GM23338 (cell line): Measurements from ENCODE around the gene DAGLA. TPM values are rescaled to one million over a fixed set of nuclear protein-coding genes. Genes with fewer than 3 reads are reported as not detected.
A peak's percentile ranks its signal among the peaks of the same experiment; 100 is the strongest.

ENCODE experiments used
- ATAC-seq: fragments of 200-7000 bp; cut with Tn5 transposase; 3 replicates; pipeline ENCODE4 v1.9.1; 2020
- DNase-seq: peaks from one replicate; pipeline ENCODE4 v3.0.0-alpha.2; 2015; ENCODE audit warnings: low spot score
- H2AFZ ChIP-seq: fragments of 200-600 bp; sonication (generic); 2 replicates; pipeline ENCODE4 v1.8.0; 2016; ENCODE audit warnings: antibody characterized with exemption, mild to moderate bottlenecking, moderate library complexity
- H3F3A ChIP-seq: fragments of 200-600 bp; sonication (generic); replicated peaks from 2 replicates; pipeline ENCODE4 v1.8.0; 2017; ENCODE audit warnings: antibody characterized with exemption, mixed run types, low read depth
- H3K27ac ChIP-seq: fragments of 200-600 bp; sonication (generic); 2 replicates; pipeline ENCODE4 v1.6.1; 2016; ENCODE audit warnings: low read depth
- H3K27me3 ChIP-seq: fragments of 200-600 bp; sonication (generic); 2 replicates; pipeline ENCODE4 v1.8.0; 2016; ENCODE audit warnings: mild to moderate bottlenecking, mixed run types, moderate library complexity; ENCODE audit not compliant: insufficient read depth
- H3K36me3 ChIP-seq: fragments of 200-600 bp; sonication (generic); 2 replicates; pipeline ENCODE4 v1.8.0; 2016; ENCODE audit warnings: mild to moderate bottlenecking; ENCODE audit not compliant: insufficient read depth
- H3K4me1 ChIP-seq: fragments of 200-600 bp; sonication (generic); 2 replicates; pipeline ENCODE4 v1.8.0; 2016; ENCODE audit warnings: mild to moderate bottlenecking, moderate library complexity; ENCODE audit not compliant: insufficient read depth
- H3K4me2 ChIP-seq: fragments of 200-600 bp; sonication (generic); 2 replicates; pipeline ENCODE4 v1.7.1; 2017; ENCODE audit warnings: mixed run types
- H3K4me3 ChIP-seq: fragments of 200-600 bp; sonication (generic); 2 replicates; pipeline ENCODE4 v1.6.1; 2016; ENCODE audit warnings: mixed run types
- H3K79me2 ChIP-seq: fragments of 200-600 bp; sonication (generic); replicated peaks from 2 replicates; pipeline ENCODE4 v1.8.0; 2017; ENCODE audit warnings: mild to moderate bottlenecking; ENCODE audit not compliant: insufficient read depth
- H3K9me2 ChIP-seq: fragments of 200-600 bp; sonication (generic); 2 replicates; pipeline ENCODE4 v1.8.0; 2017; ENCODE audit not compliant: insufficient read depth
- H4K20me1 ChIP-seq: fragments of 200-600 bp; sonication (generic); replicated peaks from 2 replicates; pipeline ENCODE4 v1.8.0; 2017; ENCODE audit warnings: mild to moderate bottlenecking; ENCODE audit not compliant: insufficient read depth
- H3K27ac Mint-ChIP-seq: 2 replicates; pipeline ENCODE4 v1.8.0; 2020; ENCODE audit warnings: inconsistent platforms, mild to moderate bottlenecking, moderate library complexity, mixed read lengths
- H3K27me3 Mint-ChIP-seq: 3 replicates; pipeline ENCODE4 v1.8.0; 2022; ENCODE audit warnings: low read depth, mild to moderate bottlenecking, moderate library complexity, mixed read lengths, inconsistent platforms; ENCODE audit not compliant: insufficient read depth, poor library complexity
- H3K36me3 Mint-ChIP-seq: 3 replicates; pipeline ENCODE4 v1.8.0; 2021; ENCODE audit warnings: low read depth, mild to moderate bottlenecking, inconsistent platforms, moderate library complexity, mixed read lengths
- H3K4me1 Mint-ChIP-seq: 3 replicates; pipeline ENCODE4 v1.8.0; 2020; ENCODE audit warnings: mild to moderate bottlenecking, inconsistent platforms, mixed read lengths
- H3K4me3 Mint-ChIP-seq: 3 replicates; pipeline ENCODE4 v1.8.0; 2021; ENCODE audit warnings: moderate library complexity, mild to moderate bottlenecking, inconsistent platforms, mixed read lengths
- H3K9me3 Mint-ChIP-seq: 3 replicates; pipeline ENCODE4 v1.8.0; 2020; ENCODE audit warnings: moderate library complexity, mild to moderate bottlenecking, inconsistent platforms, mixed read lengths
- CTCF ChIP-seq, 2 experiments: fragments of 200-600 bp in 1 of 2; sonication (generic) in 1 of 2; conservative IDR thresholded peaks; 2 replicates each; pipeline versions ENCODE4 v1.5.1 to v1.6.1; 2016 to 2017; ENCODE audit warnings: antibody characterized with exemption in 2 of 2, low read depth in 2 of 2, mild to moderate bottlenecking in 2 of 2, moderate library complexity in 1 of 2
- EZH2 ChIP-seq: fragments of 200-600 bp; sonication (generic); IDR thresholded peaks from one replicate; pipeline ENCODE4 v1.8.0; 2017; ENCODE audit warnings: antibody characterized with exemption, mild to moderate bottlenecking, low read depth; ENCODE audit not compliant: unreplicated experiment
- EZH2phosphoT487 ChIP-seq: fragments of 200-600 bp; sonication (generic); IDR thresholded peaks from one replicate; pipeline ENCODE4 v1.8.1; 2018; ENCODE audit warnings: antibody characterized with exemption; ENCODE audit not compliant: unreplicated experiment
- JUNB ChIP-seq: IDR thresholded peaks from one replicate; pipeline ENCODE4 v1.6.1; 2016; ENCODE audit warnings: antibody characterized with exemption; ENCODE audit not compliant: unreplicated experiment
- REST ChIP-seq: IDR thresholded peaks from one replicate; pipeline ENCODE4 v1.6.1; 2018; ENCODE audit warnings: antibody characterized with exemption; ENCODE audit not compliant: unreplicated experiment
- ZNF331 ChIP-seq: fragments of 250-450 bp; sonication (Bioruptor Pico); IDR thresholded peaks from 2 replicates; pipeline ENCODE4 v1.5.0; 2020; ENCODE audit warnings: low read depth, mild to moderate bottlenecking, moderate library complexity
- polyA plus RNA-seq: library from polyadenylated mRNA; unstranded; fragments of >200 nt; fragmentation: Nextera tagmentation; extraction: Ambion mirVana; gene quantifications from 2 replicates; pipeline ENCODE4 v1.2.1, GENCODE V29; 2016
- total RNA-seq: library from RNA; depleted of rRNA; stranded (reverse); fragments of >200 nt; shearing (Covaris generic); gene quantifications from 2 replicates; pipeline ENCODE4 v1.2.3, GENCODE V29; 2014

The DAGLA gene
- total and polyA plus RNA-seq, 2 experiments from 2014 or later: 0.55 to 2.5 TPM

GRCh38 chr11:61717286-61718033 lies 37.3 kb downstream of the DAGLA start (continued):
- TF ChIP-seq REST: no peak

- H3K4me1 ChIP-seq: peaks cover 22% of the 10 kb centered on the region; the same call in 1 of the 2 replicates
- H3F3A ChIP-seq: 0 out of 2 replicates have a peak, but pooled peaks cover 4% of the 10 kb centered on the region
- TF ChIP-seq JUNB (no peak), EZH2phosphoT487 (no peak), ZNF331 (CRISPR knock-in tag) (no peak), REST (no peak), CTCF (conservative IDR thresholded peaks at IDR 0.05; ENCODE audit: low read depth in 2 of 2) (no peak), EZH2 (no peak)
- no peaks in the 10 kb centered on the region for H3K79me2 ChIP-seq
- peaks cover 41% of the 10 kb centered on the region for H3K4me1 Mint-ChIP-seq
- no peak overlapping the region for H3K27ac Mint-ChIP-seq
- peaks cover 11% of the 10 kb centered on the region for H3K27me3 Mint-ChIP-seq
- H3K27ac ChIP-seq: no peak overlapping the region
- H3K4me2 ChIP-seq: peak overlapping the region; percentile 67; the same call in 1 of the 2 replicates
- no peak overlapping the region for H2AFZ ChIP-seq
- peak overlapping the region; percentile 70; the same call in 2 of the 3 replicates for H3K4me3 Mint-ChIP-seq
- ATAC-seq: peak; percentile 32
- peaks cover 3% of the 10 kb centered on the region; the same call in 2 of the 3 replicates for H3K36me3 Mint-ChIP-seq
- no peaks in the 10 kb centered on the region for H4K20me1 ChIP-seq
- H3K9me2 ChIP-seq: no peaks in the 10 kb centered on the region
- H3K27me3 ChIP-seq: no peaks in the 10 kb centered on the region
- no peaks in the 10 kb centered on the region; the same call in 2 of the 3 replicates for H3K9me3 Mint-ChIP-seq
- DNase-seq: no peak
- H3K36me3 ChIP-seq: no peaks in the 10 kb centered on the region
- H3K4me3 ChIP-seq: peak overlapping the region; percentile 41; the same call in 1 of the 2 replicates
Measured at GRCh38 chr11:61718046-61718531, 37.9 kb downstream of the DAGLA start.
